Esophagus squamous epithelium (tissue), 5 donors: Measurements from ENCODE around the gene ACSL1. TPM values are rescaled to one million over a fixed set of nuclear protein-coding genes. Genes with fewer than 3 reads are reported as not detected.

Experiments used
- DNase-seq: peaks from one replicate; lab custom pipeline; 2025; lab: John Stamatoyannopoulos, UW
- H3K27ac ChIP-seq, 4 donors: fragments of 200-600 bp; sonication (generic); one replicate each; pipeline ENCODE4 v1.5.1; 2016 to 2019; ENCODE audit warnings: mild to moderate bottlenecking in 1 of 4
- H3K27me3 ChIP-seq, 4 donors: fragments of 200-600 bp; sonication (generic); 1 replicate in 3 of 4; 2 replicates in 1 of 4; pipeline versions ENCODE4 v1.5.1 to v1.6.0; 2017 to 2021; ENCODE audit warnings: antibody characterized with exemption in 1 of 4
- H3K36me3 ChIP-seq, 3 donors: fragments of 200-600 bp; sonication (generic); one replicate each; pipeline ENCODE4 v1.5.1; 2016 to 2019
- H3K4me1 ChIP-seq, 3 donors: fragments of 200-600 bp; sonication (generic); one replicate each; pipeline ENCODE4 v1.5.1; 2017 to 2019
- H3K4me3 ChIP-seq, 4 donors: fragments of 200-600 bp; sonication (generic); 1 replicate in 3 of 4; 2 replicates in 1 of 4; pipeline ENCODE4 v1.5.1; 2016 to 2019; ENCODE audit warnings: mild to moderate bottlenecking in 2 of 4, moderate library complexity in 1 of 4
- H3K9me3 ChIP-seq, 3 donors: fragments of 200-600 bp; sonication (generic); one replicate each; pipeline ENCODE4 v1.5.1; 2016 to 2019
- CTCF ChIP-seq, 6 experiments: fragments of 450-650 bp in 4 of 6; fragments of 200-600 bp in 2 of 6; sonication (generic) in 2 of 6; IDR thresholded peaks; one replicate each; pipeline ENCODE4 v1.5.1; 2016 to 2019; ENCODE audit warnings: antibody characterized with exemption in 6 of 6, mild to moderate bottlenecking in 4 of 6, moderate library complexity in 4 of 6
- POLR2A ChIP-seq, 4 donors: fragments of 450-650 bp; IDR thresholded peaks; one replicate each; pipeline ENCODE4 v1.6.1; 2017; ENCODE audit warnings: antibody characterized with exemption in 4 of 4, mild to moderate bottlenecking in 4 of 4, moderate library complexity in 3 of 4
- WGBS, 2 donors: methylation state at CpG; one replicate each; pipeline ENCODE4 v1.1.5; 2018; 5-methylcytosine and 5-hydroxymethylcytosine counted together
- intact Hi-C: fragments of 100-400 bp; cut with DNase I; formaldehyde crosslinking; loops from one replicate; pipeline ENCODE4 v1.15.0; 2022
- total RNA-seq, 4 donors: library from RNA; depleted of rRNA; stranded (reverse); fragments of >200 nt; gene quantifications; one replicate each; pipeline ENCODE4 v1.1.0, GENCODE V29; 2016
- donor health status: DM: yes; HTN: yes; CAD: no.

ACSL1 gene
- total RNA-seq, 4 donors from 2014 or later = 59.7 to 101 (median 73.8) TPM

DNA sequence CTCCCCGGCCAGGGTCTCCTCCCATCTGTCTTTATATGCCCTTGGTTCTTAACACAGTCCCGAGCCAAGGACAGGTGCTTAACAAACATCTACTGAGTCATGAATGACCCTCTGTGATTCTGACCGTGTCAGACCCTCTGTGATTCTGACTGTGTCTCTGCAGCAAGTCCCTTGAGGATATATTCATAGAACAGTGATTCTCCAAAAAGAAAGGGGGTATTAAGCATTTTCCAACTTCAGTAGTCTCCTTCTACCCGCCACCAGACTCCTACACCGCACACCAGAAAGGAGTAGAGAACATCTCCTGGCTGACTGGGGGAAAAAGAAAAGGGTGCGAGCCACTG lies 13.6 kb downstream of the ACSL1 start:
- DNase-seq = no peak
- H3K4me3 ChIP-seq = no peak overlapping the region

DNA sequence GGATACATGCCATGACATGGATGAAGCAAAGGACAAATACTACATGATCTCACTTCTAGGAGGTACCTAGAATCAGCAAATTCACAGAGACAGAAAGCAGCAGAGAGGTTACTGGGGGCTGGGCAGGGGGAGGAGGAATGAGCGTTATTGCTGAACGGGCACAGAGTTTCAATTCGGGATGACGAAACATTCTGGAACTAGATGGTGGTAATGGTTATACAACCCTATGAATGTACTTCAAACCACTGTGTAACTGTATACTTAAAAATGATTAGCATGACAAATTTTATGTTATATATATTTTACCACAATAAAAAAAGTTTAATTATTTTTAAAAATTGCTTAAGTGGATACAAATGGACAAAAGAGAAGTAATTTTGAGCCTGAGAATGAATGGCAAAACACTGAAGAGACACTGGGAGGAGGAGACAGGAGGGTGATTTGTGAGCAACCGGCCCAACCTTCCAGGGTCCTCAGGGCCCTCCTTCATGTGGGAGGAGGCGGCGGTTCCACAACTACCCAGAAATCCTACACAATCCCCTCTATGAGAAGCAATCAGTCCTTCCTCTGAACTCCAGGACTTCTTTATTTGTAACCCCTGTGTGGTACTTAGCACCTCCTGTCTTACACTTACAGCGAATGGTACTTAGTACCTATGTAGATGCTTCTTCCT lies 14.1 kb downstream of the ACSL1 start:
- Histone ChIP-seq H3K27me3 (no peaks in the 10 kb centered on the region), H3K27ac (peak overlapping the region in 1 of 4 donors; percentile 68), H3K9me3 (no peaks in the 10 kb centered on the region), H3K4me1 (peaks cover 15 to 73% (median 43%) of the 10 kb centered on the region in 3 donors), H3K36me3 (no peaks in the 10 kb centered on the region), H3K4me3 (no peak overlapping the region)
- intact Hi-C loops = no loop called here
- DNase-seq = no peak
- TF ChIP-seq CTCF (IDR thresholded peaks at IDR 0.05) (no peak), POLR2A (IDR thresholded peaks at IDR 0.05) (peak in 1 of 4 donors; percentile 14)
- WGBS, 2 donors = 82 to 87% methylated on average over 8 of the region's 8 CpGs

More for the DNA sequence above, 13.6 kb downstream of the ACSL1 start:
- Histone ChIP-seq H3K27ac (peak overlapping the region in 1 of 4 donors; percentile 68), H3K9me3 (no peaks in the 10 kb centered on the region), H3K36me3 (no peaks in the 10 kb centered on the region), H3K4me1 (peaks cover 14 to 73% (median 38%) of the 10 kb centered on the region in 3 donors), H3K27me3 (no peaks in the 10 kb centered on the region)
- 73 to 75% methylated on average over 6 of the region's 6 CpGs for WGBS, 2 donors
- TF ChIP-seq POLR2A (IDR thresholded peaks at IDR 0.05) = no peak
- intact Hi-C loops = no loop called here

DNA sequence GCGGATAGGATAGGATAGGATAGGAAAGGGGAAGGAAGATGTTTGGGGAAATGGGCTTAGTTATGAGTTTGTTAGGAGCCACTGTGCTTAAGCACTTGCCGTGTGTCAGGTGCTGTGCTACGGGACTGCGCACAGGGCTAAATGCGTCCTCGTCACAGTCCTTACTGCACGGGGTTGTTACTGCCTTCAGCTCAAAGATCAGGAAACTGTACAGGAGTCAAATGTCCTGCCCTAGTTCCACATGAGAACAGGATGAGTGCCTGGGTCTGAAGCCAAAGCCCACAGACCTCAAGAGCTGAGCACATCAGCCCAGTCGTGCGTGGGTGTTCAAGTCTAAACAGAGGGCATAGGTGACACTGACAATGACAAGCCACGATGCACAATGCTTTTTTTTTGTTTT lies 15.0 kb downstream of the ACSL1 start:
- TF ChIP-seq CTCF (IDR thresholded peaks at IDR 0.05) = no peak
- peak in 1 of 4 donors; percentile 23 for TF ChIP-seq POLR2A (IDR thresholded peaks at IDR 0.05)
- WGBS, 2 donors = 82 to 85% methylated on average over 10 of the region's 10 CpGs
- no peaks in the 10 kb centered on the region for H3K27me3 ChIP-seq
- no peaks in the 10 kb centered on the region for H3K9me3 ChIP-seq
- no peaks in the 10 kb centered on the region for H3K36me3 ChIP-seq
- intact Hi-C loops = no loop called here
- H3K4me1 ChIP-seq = peaks cover 25 to 74% (median 51%) of the 10 kb centered on the region in 3 donors
- no peak overlapping the region for H3K4me3 ChIP-seq
- H3K27ac ChIP-seq = no peak overlapping the region
- DNase-seq = no peak

GRCh38 chr4:184808713-184809050 lies 17.1 kb downstream of the ACSL1 start:
- no peaks in the 10 kb centered on the region for H3K27me3 ChIP-seq
- H3K4me1 ChIP-seq = peaks cover 26 to 74% (median 46%) of the 10 kb centered on the region in 3 donors
- DNase-seq = no peak
- no peak for TF ChIP-seq POLR2A (IDR thresholded peaks at IDR 0.05)
- TF ChIP-seq CTCF (IDR thresholded peaks at IDR 0.05) = no peak
- H3K36me3 ChIP-seq = no peaks in the 10 kb centered on the region
- WGBS, 2 donors = 67 to 80% methylated on average over 1 of the region's 1 CpG
- peak overlapping the region in 3 of 4 donors; percentile 0 to 43 (median 8) for H3K27ac ChIP-seq
- H3K4me3 ChIP-seq = no peak overlapping the region
- no peaks in the 10 kb centered on the region for H3K9me3 ChIP-seq
- intact Hi-C loops = no loop called here

GRCh38 chr4:184807797-184808712 lies 17.7 kb downstream of the ACSL1 start:
- H3K9me3 ChIP-seq = no peaks in the 10 kb centered on the region
- no peak for TF ChIP-seq POLR2A (IDR thresholded peaks at IDR 0.05)
- TF ChIP-seq CTCF (IDR thresholded peaks at IDR 0.05) = no peak
- WGBS, 2 donors = 31 to 41% methylated on average over 6 to 8 of the region's 9 CpGs
- H3K27ac ChIP-seq = peak overlapping the region in 3 of 4 donors; percentile 43 to 84 (median 59)
- no peak for DNase-seq
- H3K36me3 ChIP-seq = peaks cover 0 to 3% (median 0%) of the 10 kb centered on the region in 3 donors
- intact Hi-C loops = no loop called here
- no peaks in the 10 kb centered on the region for H3K27me3 ChIP-seq
- H3K4me1 ChIP-seq = peaks cover 23 to 74% (median 45%) of the 10 kb centered on the region in 3 donors
- H3K4me3 ChIP-seq = no peak overlapping the region
